SK-N-SH (cell line): Measurements from ENCODE around the gene TRAF2.

Experiments
- CTCF ChIP-seq: fragments of 200-600 bp; sonication (generic); IDR thresholded peaks from 2 replicates; pipeline ENCODE4 v1.6.1; 2017; ENCODE audit warnings: antibody characterized with exemption, mild to moderate bottlenecking, moderate library complexity
- EP300 ChIP-seq, 2 experiments: IDR thresholded peaks; 2 replicates each; pipeline versions ENCODE4 v1.4.0 to v1.6.1; 2012; ENCODE audit warnings: borderline replicate concordance in 1 of 2, low read depth in 1 of 2, low read length in 1 of 2
- TAF1 ChIP-seq: IDR thresholded peaks from 2 replicates; pipeline ENCODE4 v1.6.1; 2012; ENCODE audit warnings: low read depth, mild to moderate bottlenecking, low read length, moderate library complexity, borderline replicate concordance
- TCF12 ChIP-seq: IDR thresholded peaks from 2 replicates; pipeline ENCODE4 v1.4.0; 2012
- USF1 ChIP-seq: IDR thresholded peaks from 2 replicates; pipeline ENCODE4 v1.4.0; 2012; ENCODE audit warnings: low read depth, borderline replicate concordance

GRCh38 chr9:136971746-136972145, 85.4 kb downstream of the TRAF2 start:
- TF ChIP-seq USF1 (no peak), CTCF (no peak), TAF1 (no peak), TCF12 (no peak), EP300 (IDR thresholded peaks at IDR 0.05; ENCODE audit: borderline replicate concordance in 1 of 2, low read depth in 1 of 2, low read length in 1 of 2) (no peak)
